ENCODE data around the gene SOAT2. TPM values are rescaled to one million over a fixed set of nuclear protein-coding genes. Genes with fewer than 3 reads are reported as not detected.

SOAT2 gene
- total RNA-seq, 4 donors from 2014 or later, result 0.30 to 2.9 (median 0.72) TPM

GRCh38 chr12:53060721-53061276 is 42.5 kb upstream of the SOAT2 start:
- Histone ChIP-seq H3K9me3 (no peaks in the 10 kb centered on the region), H3K36me3 (peaks cover 6 to 99% (median 10%) of the 10 kb centered on the region in 3 donors), H3K27me3 (no peaks in the 10 kb centered on the region), H3K4me1 (peaks cover 0 to 100% (median 48%) of the 10 kb centered on the region in 4 donors), H3K27ac (peak overlapping the region; percentile 32 to 100 (median 74)), H3K4me3 (no peak overlapping the region)
- DNase-seq (ENCODE audit: low spot score in 2 of 2), result peak in 1 of 2 donors; percentile 27
- TF ChIP-seq POLR2A (IDR thresholded peaks at IDR 0.05) (no peak), EP300 (IDR thresholded peaks at IDR 0.05) (no peak), CTCF (IDR thresholded peaks at IDR 0.05) (no peak)
- 65 to 67% methylated on average over 13 to 17 of the region's 18 CpGs for WGBS, 2 donors

- WGBS, 2 donors, result 78 to 82% methylated on average over 5 of the region's 5 CpGs
- H3K27me3 ChIP-seq, result no peaks in the 10 kb centered on the region
- H3K4me3 ChIP-seq, result no peak overlapping the region
- peak in 1 of 2 donors; percentile 3 for TF ChIP-seq EP300 (IDR thresholded peaks at IDR 0.05)
- TF ChIP-seq CTCF (IDR thresholded peaks at IDR 0.05), result peak in 1 of 5 experiments; percentile 12
- TF ChIP-seq POLR2A (IDR thresholded peaks at IDR 0.05), result no peak
- DNase-seq (ENCODE audit: low spot score in 2 of 2), result peak in 1 of 2 donors; percentile 41
- peaks cover 0 to 100% (median 53%) of the 10 kb centered on the region in 4 donors for H3K4me1 ChIP-seq
- peak overlapping the region; percentile 32 to 100 (median 74) for H3K27ac ChIP-seq
- no peaks in the 10 kb centered on the region for H3K9me3 ChIP-seq
- H3K36me3 ChIP-seq, result peaks cover 6 to 97% (median 10%) of the 10 kb centered on the region in 3 donors
Observed at GRCh38 chr12:53061404-53062010, 41.8 kb upstream of the SOAT2 start.

- Histone ChIP-seq H3K36me3 (peaks cover 6 to 94% (median 10%) of the 10 kb centered on the region in 3 donors), H3K27me3 (no peaks in the 10 kb centered on the region), H3K4me3 (no peak overlapping the region), H3K27ac (peak overlapping the region; percentile 32 to 100 (median 74)), H3K9me3 (no peaks in the 10 kb centered on the region), H3K4me1 (peaks cover 0 to 100% (median 56%) of the 10 kb centered on the region in 4 donors)
- TF ChIP-seq POLR2A (IDR thresholded peaks at IDR 0.05), result no peak
- no peak for TF ChIP-seq EP300 (IDR thresholded peaks at IDR 0.05)
- TF ChIP-seq CTCF (IDR thresholded peaks at IDR 0.05), result no peak
- 63 to 72% methylated on average over 20 of the region's 20 CpGs for WGBS, 2 donors
- DNase-seq (ENCODE audit: low spot score in 2 of 2), result peak in 1 of 2 donors; percentile 14
Observed at GRCh38 chr12:53062011-53062961, 41.0 kb upstream of the SOAT2 start.

- peak in 1 of 2 donors; percentile 14 for DNase-seq (ENCODE audit: low spot score in 2 of 2)
- H3K27me3 ChIP-seq, result no peaks in the 10 kb centered on the region
- peaks cover 0 to 100% (median 61%) of the 10 kb centered on the region in 4 donors for H3K4me1 ChIP-seq
- peaks cover 3 to 94% (median 10%) of the 10 kb centered on the region in 3 donors for H3K36me3 ChIP-seq
- WGBS, 2 donors, result 53 to 61% methylated on average over 14 of the region's 14 CpGs
- TF ChIP-seq POLR2A (IDR thresholded peaks at IDR 0.05), result no peak
- TF ChIP-seq CTCF (IDR thresholded peaks at IDR 0.05), result no peak
- peak in 1 of 2 donors; percentile 24 for TF ChIP-seq EP300 (IDR thresholded peaks at IDR 0.05)
- no peak overlapping the region for H3K4me3 ChIP-seq
- H3K9me3 ChIP-seq, result no peaks in the 10 kb centered on the region
- peak overlapping the region; percentile 32 to 100 (median 74) for H3K27ac ChIP-seq
Observed at GRCh38 chr12:53062977-53063707, 40.1 kb upstream of the SOAT2 start.
